Panc1 (cell line): ENCODE data around the gene PARD3. TPM values are rescaled to one million over a fixed set of nuclear protein-coding genes. Genes with fewer than 3 reads are reported as not detected.

Experiments
- ATAC-seq: fragments of 200-7000 bp; cut with Tn5 transposase; 2 replicates; pipeline ENCODE4 v1.9.1; 2020; ENCODE audit warnings: mild to moderate bottlenecking, moderate library complexity
- BruUV-seq: library from RNA; stranded (reverse); fragments of 400-500 nt; replicated peaks from 2 replicates; lab custom pipeline; 2021; lab: Mats Ljungman, UMichigan
- CTCF ChIA-PET: fragments of 300-600 bp; sonication (Branson Sonifier 250); formaldehyde crosslinking; loops from one replicate; lab custom pipeline; 2022; ENCODE audit warnings: antibody characterized with exemption; lab: Charles Lee
- POLR2A ChIA-PET: fragments of 300-600 bp; sonication (Branson Sonifier 250); formaldehyde crosslinking; loops from one replicate; lab custom pipeline; 2022; ENCODE audit warnings: antibody characterized with exemption; lab: Charles Lee
- DNase-seq: peaks from one replicate; pipeline ENCODE4 v3.0.0-alpha.2; 2010; ENCODE audit warnings: low read depth, low spot score
- H3K27ac ChIP-seq: 2 replicates; pipeline ENCODE4 v1.5.1; 2011; ENCODE audit warnings: mild to moderate bottlenecking, low read length, inconsistent platforms
- H3K27me3 ChIP-seq: fragments of 200-500 bp; sonication (Bioruptor generic); 2 replicates; pipeline ENCODE4 v1.6.0; 2014; ENCODE audit warnings: low read length, inconsistent platforms; ENCODE audit not compliant: control insufficient read depth, insufficient read depth
- H3K36me3 ChIP-seq: fragments of 200-500 bp; sonication (Bioruptor generic); 2 replicates; pipeline ENCODE4 v1.5.1; 2014; ENCODE audit warnings: inconsistent platforms, mild to moderate bottlenecking, low read length, moderate library complexity; ENCODE audit not compliant: control insufficient read depth, insufficient read depth
- H3K4me1 ChIP-seq: 2 replicates; pipeline ENCODE4 v1.5.1; 2011; ENCODE audit warnings: inconsistent platforms, mild to moderate bottlenecking, low read length, moderate library complexity; ENCODE audit not compliant: control insufficient read depth, insufficient read depth
- H3K4me3 ChIP-seq, 2 experiments: 2 replicates each; pipeline ENCODE4 v1.5.1; 2011 to 2012; ENCODE audit warnings: low read depth in 2 of 2, low read length in 2 of 2, mild to moderate bottlenecking in 2 of 2, inconsistent platforms in 1 of 2, moderate library complexity in 1 of 2
- H3K9me3 ChIP-seq: fragments of 200-500 bp; sonication (Bioruptor generic); 2 replicates; pipeline ENCODE4 v1.5.1; 2014; ENCODE audit warnings: low read depth, mild to moderate bottlenecking, inconsistent platforms, low read length, moderate library complexity; ENCODE audit not compliant: control insufficient read depth, insufficient read depth
- POLR2AphosphoS5 ChIP-seq: IDR thresholded peaks from 2 replicates; pipeline ENCODE4 v1.6.1; 2012; ENCODE audit warnings: mild to moderate bottlenecking, low read depth, low read length, moderate library complexity
- SIN3A ChIP-seq: IDR thresholded peaks from 2 replicates; pipeline ENCODE4 v1.6.1; 2012; ENCODE audit warnings: low read depth, mild to moderate bottlenecking, low read length, moderate library complexity, borderline replicate concordance; ENCODE audit not compliant: insufficient read depth
- TCF7L2 ChIP-seq: IDR thresholded peaks from 2 replicates; pipeline ENCODE4 v1.6.1; 2011; ENCODE audit warnings: mild to moderate bottlenecking, low read depth, low read length, inconsistent platforms
- in situ Hi-C: cut with HindIII; loops from 2 replicates; pipeline ENCODE4 v1.10.0; 2016; ENCODE audit warnings: low sequenced_read_pairs, low pct_unique_long_range_greater_than_20kb
- intact Hi-C: fragments of 100-400 bp; cut with micrococcal nuclease; formaldehyde crosslinking; loops from one replicate; pipeline ENCODE4 v1.10.0; 2022; ENCODE audit not compliant: unreplicated experiment
- total RNA-seq: library from RNA; stranded (reverse); gene quantifications from one replicate; pipeline ENCODE4 v1.2.1, GENCODE V29; 2021; ENCODE audit not compliant: unreplicated experiment
- TF ChIP-seq, protein P1 (sequence below), 2 experiments: IDR thresholded peaks; 2 replicates each; pipeline ENCODE4 v1.6.1; 2011 to 2012; ENCODE audit warnings: low read depth in 2 of 2, control low read depth in 1 of 2, low read length in 1 of 2, mild to moderate bottlenecking in 1 of 2, moderate library complexity in 1 of 2; ENCODE audit not compliant: insufficient read depth in 1 of 2
- TF ChIP-seq, protein P2 (sequence below): fragments of 450-650 bp; IDR thresholded peaks from 2 replicates; pipeline ENCODE4 v1.5.1; 2017; ENCODE audit warnings: mild to moderate bottlenecking

Gene PARD3
- total RNA-seq, 1 experiment from 2014 or later = 29.8 TPM

GRCh38 chr10:34184939-34185386 lies 630.1 kb downstream of the PARD3 start:
- H3K9me3 ChIP-seq = no peaks in the 10 kb centered on the region
- in situ Hi-C loops (no loop called here), intact Hi-C loops (no loop called here)
- TF ChIP-seq, protein P1, sequence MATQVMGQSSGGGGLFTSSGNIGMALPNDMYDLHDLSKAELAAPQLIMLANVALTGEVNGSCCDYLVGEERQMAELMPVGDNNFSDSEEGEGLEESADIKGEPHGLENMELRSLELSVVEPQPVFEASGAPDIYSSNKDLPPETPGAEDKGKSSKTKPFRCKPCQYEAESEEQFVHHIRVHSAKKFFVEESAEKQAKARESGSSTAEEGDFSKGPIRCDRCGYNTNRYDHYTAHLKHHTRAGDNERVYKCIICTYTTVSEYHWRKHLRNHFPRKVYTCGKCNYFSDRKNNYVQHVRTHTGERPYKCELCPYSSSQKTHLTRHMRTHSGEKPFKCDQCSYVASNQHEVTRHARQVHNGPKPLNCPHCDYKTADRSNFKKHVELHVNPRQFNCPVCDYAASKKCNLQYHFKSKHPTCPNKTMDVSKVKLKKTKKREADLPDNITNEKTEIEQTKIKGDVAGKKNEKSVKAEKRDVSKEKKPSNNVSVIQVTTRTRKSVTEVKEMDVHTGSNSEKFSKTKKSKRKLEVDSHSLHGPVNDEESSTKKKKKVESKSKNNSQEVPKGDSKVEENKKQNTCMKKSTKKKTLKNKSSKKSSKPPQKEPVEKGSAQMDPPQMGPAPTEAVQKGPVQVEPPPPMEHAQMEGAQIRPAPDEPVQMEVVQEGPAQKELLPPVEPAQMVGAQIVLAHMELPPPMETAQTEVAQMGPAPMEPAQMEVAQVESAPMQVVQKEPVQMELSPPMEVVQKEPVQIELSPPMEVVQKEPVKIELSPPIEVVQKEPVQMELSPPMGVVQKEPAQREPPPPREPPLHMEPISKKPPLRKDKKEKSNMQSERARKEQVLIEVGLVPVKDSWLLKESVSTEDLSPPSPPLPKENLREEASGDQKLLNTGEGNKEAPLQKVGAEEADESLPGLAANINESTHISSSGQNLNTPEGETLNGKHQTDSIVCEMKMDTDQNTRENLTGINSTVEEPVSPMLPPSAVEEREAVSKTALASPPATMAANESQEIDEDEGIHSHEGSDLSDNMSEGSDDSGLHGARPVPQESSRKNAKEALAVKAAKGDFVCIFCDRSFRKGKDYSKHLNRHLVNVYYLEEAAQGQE (IDR thresholded peaks at IDR 0.05; ENCODE audit: insufficient read depth in 1 of 2, low read depth in 2 of 2, low read length in 1 of 2) = no peak
- TF ChIP-seq, protein P2, sequence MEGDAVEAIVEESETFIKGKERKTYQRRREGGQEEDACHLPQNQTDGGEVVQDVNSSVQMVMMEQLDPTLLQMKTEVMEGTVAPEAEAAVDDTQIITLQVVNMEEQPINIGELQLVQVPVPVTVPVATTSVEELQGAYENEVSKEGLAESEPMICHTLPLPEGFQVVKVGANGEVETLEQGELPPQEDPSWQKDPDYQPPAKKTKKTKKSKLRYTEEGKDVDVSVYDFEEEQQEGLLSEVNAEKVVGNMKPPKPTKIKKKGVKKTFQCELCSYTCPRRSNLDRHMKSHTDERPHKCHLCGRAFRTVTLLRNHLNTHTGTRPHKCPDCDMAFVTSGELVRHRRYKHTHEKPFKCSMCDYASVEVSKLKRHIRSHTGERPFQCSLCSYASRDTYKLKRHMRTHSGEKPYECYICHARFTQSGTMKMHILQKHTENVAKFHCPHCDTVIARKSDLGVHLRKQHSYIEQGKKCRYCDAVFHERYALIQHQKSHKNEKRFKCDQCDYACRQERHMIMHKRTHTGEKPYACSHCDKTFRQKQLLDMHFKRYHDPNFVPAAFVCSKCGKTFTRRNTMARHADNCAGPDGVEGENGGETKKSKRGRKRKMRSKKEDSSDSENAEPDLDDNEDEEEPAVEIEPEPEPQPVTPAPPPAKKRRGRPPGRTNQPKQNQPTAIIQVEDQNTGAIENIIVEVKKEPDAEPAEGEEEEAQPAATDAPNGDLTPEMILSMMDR = no peak
- TF ChIP-seq SIN3A (no peak), TCF7L2 (no peak), POLR2AphosphoS5 (no peak)
- no peak overlapping the region for H3K27ac ChIP-seq
- no peaks in the 10 kb centered on the region for H3K36me3 ChIP-seq
- H3K4me3 ChIP-seq = no peak overlapping the region
- no TSS peak for BruUV-seq
- no peak for ATAC-seq
- POLR2A ChIA-PET = no interaction called here
- no peak for DNase-seq
- CTCF ChIA-PET = no interaction called here
- peaks cover 9% of the 10 kb centered on the region; the same call in 1 of the 2 replicates for H3K4me1 ChIP-seq
- no peaks in the 10 kb centered on the region for H3K27me3 ChIP-seq

GRCh38 chr10:34184397-34184796 lies 630.7 kb downstream of the PARD3 start:
- no peak overlapping the region for H3K4me3 ChIP-seq
- ATAC-seq (no peak), DNase-seq (no peak)
- TF ChIP-seq, protein P1 (IDR thresholded peaks at IDR 0.05; ENCODE audit: insufficient read depth in 1 of 2, low read depth in 2 of 2, low read length in 1 of 2) = no peak
- no peak for TF ChIP-seq POLR2AphosphoS5
- TF ChIP-seq TCF7L2 = no peak
- no peak for TF ChIP-seq SIN3A
- TF ChIP-seq, protein P2 = no peak
- POLR2A ChIA-PET = no interaction called here
- intact Hi-C loops = no loop called here
- H3K9me3 ChIP-seq = no peaks in the 10 kb centered on the region
- H3K36me3 ChIP-seq = no peaks in the 10 kb centered on the region
- in situ Hi-C loops = no loop called here
- H3K4me1 ChIP-seq = peaks cover 9% of the 10 kb centered on the region; the same call in 1 of the 2 replicates
- H3K27me3 ChIP-seq = no peaks in the 10 kb centered on the region
- CTCF ChIA-PET = no interaction called here
- H3K27ac ChIP-seq = no peak overlapping the region
- BruUV-seq = no TSS peak
